ENCODE results near the gene DMD.

GRCh38 chrX:32480019-32480418 is 731.3 kb downstream of the DMD start:
- no peak for TF ChIP-seq CTCF (IDR thresholded peaks at IDR 0.05; ENCODE audit: low read depth, low read length)
- TF ChIP-seq EZH2phosphoT487 (IDR thresholded peaks at IDR 0.05; ENCODE audit: low read depth) = no peak

Data from OCI-LY3 (cell line).